CD4-positive, alpha-beta T cell treated with Interleukin-6 for 4 hours (primary cell): ENCODE measurements around the gene TSPYL4.

ENCODE experiments used
- DNase-seq: peaks from one replicate; pipeline ENCODE4 v3.0.0-alpha.2; 2020; ENCODE audit warnings: mixed read lengths

The TSPYL4 gene

GRCh38 chr6:116268589-116269293, 14.9 kb upstream of the TSPYL4 start:
- no peak for DNase-seq

- no peak for DNase-seq
Observed at GRCh38 chr6:116267836-116268588, 14.1 kb upstream of the TSPYL4 start.

GRCh38 chr6:116266803-116267202, 12.9 kb upstream of the TSPYL4 start:
- no peak for DNase-seq

- DNase-seq: no peak
Observed at GRCh38 chr6:116265041-116265829, 11.4 kb upstream of the TSPYL4 start.

- DNase-seq: no peak
Observed at GRCh38 chr6:116263353-116263752, 9.5 kb upstream of the TSPYL4 start.

- DNase-seq: no peak
Observed at GRCh38 chr6:116258520-116258919, 4.6 kb upstream of the TSPYL4 start.

GRCh38 chr6:116256694-116257093, 2.8 kb upstream of the TSPYL4 start:
- no peak for DNase-seq

- no peak for DNase-seq
Observed at GRCh38 chr6:116255246-116255800, 1.4 kb upstream of the TSPYL4 start.

- DNase-seq: no peak
Observed at GRCh38 chr6:116254297-116255056, 602 bp upstream of the TSPYL4 start.

GRCh38 chr6:116253188-116253504, 729 bp downstream of the TSPYL4 start:
- DNase-seq: no peak

GRCh38 chr6:116251568-116252384, 2.1 kb downstream of the TSPYL4 start:
- no peak for DNase-seq

- no peak for DNase-seq
Observed at GRCh38 chr6:116248577-116248976, 5.3 kb downstream of the TSPYL4 start.

GRCh38 chr6:116247285-116247684, 6.6 kb downstream of the TSPYL4 start:
- DNase-seq: no peak

- no peak for DNase-seq
Observed at GRCh38 chr6:116246089-116246488, 7.8 kb downstream of the TSPYL4 start.

GRCh38 chr6:116244284-116244683, 9.6 kb downstream of the TSPYL4 start:
- DNase-seq: no peak

- no peak for DNase-seq
Observed at GRCh38 chr6:116239856-116240255, 14.0 kb downstream of the TSPYL4 start.

- DNase-seq: no peak
Observed at GRCh38 chr6:116239256-116239655, 14.6 kb downstream of the TSPYL4 start.

- DNase-seq: no peak
Observed at GRCh38 chr6:116238083-116238482, 15.8 kb downstream of the TSPYL4 start.

GRCh38 chr6:116234689-116235088, 19.2 kb downstream of the TSPYL4 start:
- no peak for DNase-seq

- DNase-seq: no peak
Observed at GRCh38 chr6:116229287-116229913, 24.5 kb downstream of the TSPYL4 start.

- no peak for DNase-seq
Observed at GRCh38 chr6:116223355-116223754, 30.5 kb downstream of the TSPYL4 start.
